Keratinocyte (primary cell): ENCODE data around the gene EPHA6. TPM values are rescaled to one million over a fixed set of nuclear protein-coding genes. Genes with fewer than 3 reads are reported as not detected.

ENCODE experiments used
- DNase-seq: peaks from one replicate; pipeline ENCODE4 v3.0.0-alpha.2; 2011; ENCODE audit warnings: low read depth, missing footprints, low spot score
- FAIRE-seq: peaks from 2 replicates; lab custom pipeline; 2011; peaks lifted over from hg19 to GRCh38; lab: Jason Lieb, UNC
- H2AFZ ChIP-seq: 2 replicates; pipeline ENCODE4 v1.6.0; 2012; ENCODE audit warnings: low read length, control low read depth, inconsistent platforms; ENCODE audit not compliant: control insufficient read depth
- H3K27ac ChIP-seq: 2 replicates; pipeline ENCODE4 v1.5.1; 2011; ENCODE audit warnings: low read length; ENCODE audit not compliant: control insufficient read depth, insufficient read depth
- H3K27me3 ChIP-seq: 3 replicates; pipeline ENCODE4 v1.6.0; 2011; ENCODE audit warnings: low read length; ENCODE audit not compliant: control insufficient read depth, insufficient read depth; ENCODE audit errors: extremely low read depth
- H3K36me3 ChIP-seq, 2 experiments: 2 replicates in 1 of 2; 3 replicates in 1 of 2; pipeline ENCODE4 v1.5.1; 2011; ENCODE audit warnings: low read length in 2 of 2, mild to moderate bottlenecking in 1 of 2; ENCODE audit not compliant: control insufficient read depth in 2 of 2, insufficient read depth in 2 of 2; ENCODE audit errors: extremely low read depth in 1 of 2
- H3K4me1 ChIP-seq: 3 replicates; pipeline ENCODE4 v1.5.1; 2011; ENCODE audit warnings: low read length; ENCODE audit not compliant: control insufficient read depth, insufficient read depth; ENCODE audit errors: extremely low read depth
- H3K4me2 ChIP-seq: 3 replicates; pipeline ENCODE4 v1.6.0; 2011; ENCODE audit warnings: low read depth, low read length; ENCODE audit not compliant: control insufficient read depth, insufficient read depth; ENCODE audit errors: extremely low read depth
- H3K4me3 ChIP-seq, 3 experiments: fragments of 200-600 bp in 1 of 3; sonication (generic) in 1 of 3; 2 replicates in 2 of 3; 3 replicates in 1 of 3; pipeline ENCODE4 v1.5.1; 2011 to 2016; ENCODE audit warnings: low read length in 3 of 3, mild to moderate bottlenecking in 3 of 3, control low read depth in 2 of 3, inconsistent platforms in 1 of 3, low read depth in 1 of 3, mixed read lengths in 1 of 3, mixed run types in 1 of 3, moderate library complexity in 1 of 3; ENCODE audit not compliant: control insufficient read depth in 2 of 3, insufficient read depth in 2 of 3; ENCODE audit errors: extremely low read depth in 1 of 3
- H3K79me2 ChIP-seq: 2 replicates; pipeline ENCODE4 v1.6.0; 2012; ENCODE audit warnings: low read length; ENCODE audit not compliant: control insufficient read depth, insufficient read depth
- H3K9ac ChIP-seq: 3 replicates; pipeline ENCODE4 v1.6.0; 2011; ENCODE audit warnings: low read length; ENCODE audit not compliant: control insufficient read depth, insufficient read depth; ENCODE audit errors: extremely low read depth
- H3K9me1 ChIP-seq: 3 replicates; pipeline ENCODE4 v1.6.0; 2011; ENCODE audit warnings: low read length; ENCODE audit not compliant: control insufficient read depth, insufficient read depth; ENCODE audit errors: extremely low read depth
- H3K9me3 ChIP-seq: 2 replicates; pipeline ENCODE4 v1.5.1; 2012; ENCODE audit warnings: low read depth, low read length; ENCODE audit not compliant: control insufficient read depth
- H4K20me1 ChIP-seq: 3 replicates; pipeline ENCODE4 v1.6.0; 2011; ENCODE audit warnings: low read length; ENCODE audit not compliant: control insufficient read depth, insufficient read depth; ENCODE audit errors: extremely low read depth
- CTCF ChIP-seq, 3 experiments: IDR thresholded peaks in 1 of 3; conservative IDR thresholded peaks in 1 of 3; optimal IDR thresholded peaks in 1 of 3; 2 replicates in 2 of 3; 3 replicates in 1 of 3; pipeline versions ENCODE3 to v1.5.1; 2011; ENCODE audit warnings: low read length in 3 of 3, mild to moderate bottlenecking in 3 of 3, moderate library complexity in 2 of 3, control low read depth in 1 of 3, inconsistent platforms in 1 of 3; ENCODE audit not compliant: insufficient read depth in 2 of 3; ENCODE audit errors: extremely low read depth in 1 of 3
- EZH2 ChIP-seq: IDR thresholded peaks from one replicate; pipeline ENCODE4 v1.6.1; 2012; ENCODE audit warnings: inconsistent platforms, mild to moderate bottlenecking, low read length, moderate library complexity
- dilution Hi-C: fragments of 300-500 bp; cut with MboI; formaldehyde crosslinking; loops from one replicate; pipeline ENCODE4 v1.7.0; 2020; ENCODE audit warnings: low sequenced_read_pairs; ENCODE audit not compliant: extremely low pct_ligation_motif_present
- polyA plus RNA-seq, 5 experiments: library from polyadenylated mRNA; depleted of rRNA in 3 of 5; stranded (reverse) in 3 of 5; stranded (forward) in 1 of 5; unstranded in 1 of 5; fragments of >200 nt; gene quantifications; 1 replicate in 1 of 5; 2 replicates in 3 of 5; 3 replicates in 1 of 5; pipeline versions ENCODE4 v1.2.1 to v1.2.3, GENCODE V29; 2011 to 2012; ENCODE audit warnings: missing spikeins in 2 of 5, low read depth in 1 of 5, low replicate concordance in 1 of 5

EPHA6 gene
- polyA plus RNA-seq, 1 donor (not counting 4 experiments of a cell fraction or from before 2014, with no cell fraction given) = not detected

- Histone ChIP-seq H3K4me2 (peak overlapping the region; percentile 76), H3K9me1 (no peaks in the 10 kb centered on the region), H3K9ac (peak overlapping the region; percentile 66), H3K4me3 (peak overlapping the region in 2 of 3 experiments; percentile 32 to 33), H3K9me3 (no peaks in the 10 kb centered on the region), H3K79me2 (no peaks in the 10 kb centered on the region), H3K27me3 (no peaks in the 10 kb centered on the region), H3K27ac (peak overlapping the region; percentile 99), H4K20me1 (no peaks in the 10 kb centered on the region), H3K4me1 (peaks cover 34% of the 10 kb centered on the region), H3K36me3 (no peaks in the 10 kb centered on the region), H2AFZ (peak overlapping the region; percentile 68)
- DNase-seq (peak; percentile 55), FAIRE-seq (peak; percentile 89)
- TF ChIP-seq CTCF (optimal IDR thresholded peaks at IDR 0.05 in 1 of 3, IDR thresholded peaks at IDR 0.05 in 1 of 3, conservative IDR thresholded peaks at IDR 0.05 in 1 of 3; ENCODE audit: extremely low read depth in 1 of 3, insufficient read depth in 2 of 3, low read length in 3 of 3) (no peak), EZH2 (no peak)
- dilution Hi-C loops = no loop called here
These were observed 146.4 kb downstream of the EPHA6 start for GRCh38 chr3:96960661-96961330.

- peak overlapping the region; percentile 76 for H3K4me2 ChIP-seq
- H3K27me3 ChIP-seq = no peaks in the 10 kb centered on the region
- dilution Hi-C loops = no loop called here
- H3K36me3 ChIP-seq = no peaks in the 10 kb centered on the region
- no peaks in the 10 kb centered on the region for H3K9me3 ChIP-seq
- TF ChIP-seq CTCF (optimal IDR thresholded peaks at IDR 0.05 in 1 of 3, IDR thresholded peaks at IDR 0.05 in 1 of 3, conservative IDR thresholded peaks at IDR 0.05 in 1 of 3; ENCODE audit: extremely low read depth in 1 of 3, insufficient read depth in 2 of 3, low read length in 3 of 3) = no peak
- TF ChIP-seq EZH2 = no peak
- FAIRE-seq (no peak), DNase-seq (no peak)
- H3K79me2 ChIP-seq = no peaks in the 10 kb centered on the region
- H3K4me1 ChIP-seq = peaks cover 39% of the 10 kb centered on the region
- peak overlapping the region; percentile 99 for H3K27ac ChIP-seq
- H2AFZ ChIP-seq = no peak overlapping the region
- H3K9ac ChIP-seq = no peak overlapping the region
- H3K9me1 ChIP-seq = no peaks in the 10 kb centered on the region
- no peak overlapping the region for H3K4me3 ChIP-seq
- no peaks in the 10 kb centered on the region for H4K20me1 ChIP-seq
These were observed 147.2 kb downstream of the EPHA6 start for GRCh38 chr3:96961576-96961975.
